Suppressor macrophage treated with lipopolysaccharide for 1 hour (primary cell): ENCODE data around the gene LRRC74B.
"Not testable (repeated sequence)": the region's sequence is repeated elsewhere in the genome, so short reads cannot be mapped to it uniquely, and the experiment has no call there.

Experiments
- DNase-seq, 3 donors: peaks; one replicate each; pipeline ENCODE4 v3.0.0-alpha.2; 2020 to 2022

The LRRC74B gene

GRCh38 chr22:21077884-21078508 lies 32.2 kb downstream of the LRRC74B start:
- no peak for DNase-seq

- no peak for DNase-seq
Observed at GRCh38 chr22:21078916-21079315, 33.2 kb downstream of the LRRC74B start.

- no peak for DNase-seq
Observed at GRCh38 chr22:21079493-21079892, 33.7 kb downstream of the LRRC74B start.

GRCh38 chr22:21080435-21081137 lies 34.8 kb downstream of the LRRC74B start:
- DNase-seq: no peak

- no peak for DNase-seq
Observed at GRCh38 chr22:21082248-21082647, 36.5 kb downstream of the LRRC74B start.

- DNase-seq: no peak
Observed at GRCh38 chr22:21087119-21087518, 41.4 kb downstream of the LRRC74B start.

- DNase-seq: not testable (repeated sequence)
Observed at GRCh38 chr22:21087926-21088325, 42.2 kb downstream of the LRRC74B start.

- not testable (repeated sequence) for DNase-seq
Observed at GRCh38 chr22:21091220-21091619, 45.5 kb downstream of the LRRC74B start.

GRCh38 chr22:21092797-21093554 lies 47.2 kb downstream of the LRRC74B start:
- no peak for DNase-seq

- DNase-seq: not testable (repeated sequence)
Observed at GRCh38 chr22:21093555-21094137, 47.9 kb downstream of the LRRC74B start.

GRCh38 chr22:21094911-21095772 lies 49.4 kb downstream of the LRRC74B start:
- no peak for DNase-seq

- no peak for DNase-seq
Observed at GRCh38 chr22:21095773-21096107, 50.0 kb downstream of the LRRC74B start.

GRCh38 chr22:21096878-21097277 lies 51.1 kb downstream of the LRRC74B start:
- not testable (repeated sequence) for DNase-seq

GRCh38 chr22:21098099-21098671 lies 52.4 kb downstream of the LRRC74B start:
- no peak for DNase-seq

GRCh38 chr22:21099578-21099977 lies 53.8 kb downstream of the LRRC74B start:
- no peak for DNase-seq

GRCh38 chr22:21100149-21101032 lies 54.6 kb downstream of the LRRC74B start:
- DNase-seq: peak in 1 of 3 donors; percentile 1

GRCh38 chr22:21101877-21102638 lies 56.3 kb downstream of the LRRC74B start:
- DNase-seq: no peak

- DNase-seq: peak; percentile 73 to 87 (median 81)
Observed at GRCh38 chr22:21102659-21103267, 57.0 kb downstream of the LRRC74B start.

- no peak for DNase-seq
Observed at GRCh38 chr22:21103633-21104032, 57.9 kb downstream of the LRRC74B start.
